H1 (cell line): ENCODE data around the gene TSFM. TPM values are rescaled to one million over a fixed set of nuclear protein-coding genes. Genes with fewer than 3 reads are reported as not detected.
A peak's percentile ranks its signal among the peaks of the same experiment; 100 is the strongest.

Experiments used
- CTCF ChIA-PET: fragments of 300-600 bp; sonication (Branson Sonifier 250); formaldehyde crosslinking; loops from one replicate; lab custom pipeline; 2021; ENCODE audit not compliant: partially characterized antibody; lab: Charles Lee
- POLR2A ChIA-PET: fragments of 300-600 bp; sonication (Branson Sonifier 250); formaldehyde crosslinking; loops from one replicate; lab custom pipeline; 2021; ENCODE audit warnings: inconsistent platforms; ENCODE audit not compliant: partially characterized antibody; lab: Charles Lee
- DNase-seq, 2 experiments: peaks; one replicate each; pipeline versions ENCODE4 v3.0.0 to v3.0.0-alpha.2; 2010 to 2022; ENCODE audit warnings: low spot score in 2 of 2, low read depth in 1 of 2, mixed read lengths in 1 of 2
- FAIRE-seq: peaks from 2 replicates; lab custom pipeline; 2011; peaks lifted over from hg19 to GRCh38; lab: Jason Lieb, UNC
- H2AFZ ChIP-seq: 2 replicates; pipeline ENCODE4 v1.8.1; 2012; ENCODE audit warnings: low read length, inconsistent platforms
- H2AK5ac ChIP-seq: 2 replicates; pipeline ENCODE4 v1.6.1; 2013; ENCODE audit warnings: low read depth, low read length
- H2BK120ac ChIP-seq: replicated peaks from 2 replicates; pipeline ENCODE3; 2013; ENCODE audit warnings: low read depth, low read length, inconsistent platforms
- H2BK12ac ChIP-seq: 2 replicates; pipeline ENCODE4 v1.6.1; 2013; ENCODE audit warnings: low read depth, low read length
- H2BK15ac ChIP-seq: 2 replicates; pipeline ENCODE4 v1.6.1; 2013; ENCODE audit warnings: low read length
- H2BK20ac ChIP-seq: 2 replicates; pipeline ENCODE4 v1.6.1; 2013; ENCODE audit warnings: low read length
- H2BK5ac ChIP-seq: 2 replicates; pipeline ENCODE4 v1.6.1; 2013; ENCODE audit warnings: low read depth, low read length
- H3K14ac ChIP-seq: 2 replicates; pipeline ENCODE4 v1.6.1; 2013; ENCODE audit warnings: inconsistent platforms; ENCODE audit not compliant: insufficient read length
- H3K18ac ChIP-seq: 2 replicates; pipeline ENCODE4 v1.6.1; 2013; ENCODE audit warnings: low read length; ENCODE audit errors: extremely low read depth
- H3K23ac ChIP-seq: 2 replicates; pipeline ENCODE4 v1.6.1; 2013; ENCODE audit warnings: inconsistent platforms; ENCODE audit not compliant: insufficient read length
- H3K23me2 ChIP-seq: 2 replicates; pipeline ENCODE4 v1.6.1; 2013; ENCODE audit warnings: low read depth, low read length
- H3K27ac ChIP-seq: 2 replicates; pipeline ENCODE4 v1.6.1; 2011; ENCODE audit warnings: low read depth, low read length, inconsistent platforms
- H3K27me3 ChIP-seq, 4 experiments: replicated peaks in 1 of 4; 1 replicate in 1 of 4; 2 replicates in 3 of 4; pipeline versions ENCODE4 v1.6.1 to v1.8.1; 2011 to 2013; ENCODE audit warnings: low read length in 3 of 4, mild to moderate bottlenecking in 3 of 4, inconsistent platforms in 2 of 4, mixed read lengths in 2 of 4, moderate library complexity in 1 of 4; ENCODE audit not compliant: control insufficient read depth in 3 of 4, insufficient read depth in 3 of 4; ENCODE audit errors: extremely low read depth in 1 of 4
- H3K36me3 ChIP-seq, 4 experiments: 2 replicates each; pipeline versions ENCODE4 v1.6.1 to v1.8.1; 2011 to 2013; ENCODE audit warnings: mild to moderate bottlenecking in 4 of 4, low read length in 3 of 4, moderate library complexity in 2 of 4, control low read depth in 1 of 4, inconsistent platforms in 1 of 4; ENCODE audit not compliant: insufficient read depth in 4 of 4, control insufficient read depth in 2 of 4
- H3K4ac ChIP-seq: replicated peaks from 2 replicates; pipeline ENCODE3; 2013; ENCODE audit warnings: low read length, low read depth, mixed read lengths, inconsistent platforms; ENCODE audit not compliant: insufficient read length
- H3K4me1 ChIP-seq, 4 experiments: replicated peaks in 1 of 4; 1 replicate in 1 of 4; 2 replicates in 3 of 4; pipeline versions ENCODE4 v1.6.1 to v1.8.1; 2011 to 2013; ENCODE audit warnings: low read length in 3 of 4, inconsistent platforms in 2 of 4, mixed read lengths in 1 of 4; ENCODE audit not compliant: insufficient read depth in 4 of 4, control insufficient read depth in 3 of 4
- H3K4me2 ChIP-seq, 2 experiments: 2 replicates each; pipeline versions ENCODE4 v1.6.1 to v1.8.1; 2011 to 2013; ENCODE audit warnings: low read depth in 2 of 2, low read length in 2 of 2, control low read depth in 1 of 2, inconsistent platforms in 1 of 2, mild to moderate bottlenecking in 1 of 2; ENCODE audit not compliant: insufficient read depth in 1 of 2
- H3K4me3 ChIP-seq, 4 experiments: fragments of 200-600, 300-600 bp in 1 of 4; sonication (generic), shearing (Covaris generic), sonication (Bioruptor Twin) in 1 of 4; 2 replicates each; pipeline versions ENCODE4 v1.5.1 to v1.8.1; 2011 to 2016; ENCODE audit warnings: low read length in 4 of 4, low read depth in 3 of 4, control low read depth in 2 of 4, inconsistent platforms in 2 of 4, mild to moderate bottlenecking in 2 of 4, mixed read lengths in 1 of 4, moderate library complexity in 1 of 4; ENCODE audit not compliant: insufficient read depth in 2 of 4; ENCODE audit errors: extremely low read depth in 1 of 4
- H3K56ac ChIP-seq: replicated peaks from 2 replicates; pipeline ENCODE3; 2013; ENCODE audit warnings: low read depth, mild to moderate bottlenecking, mixed read lengths, low read length, inconsistent platforms; ENCODE audit not compliant: insufficient read length
- H3K79me1 ChIP-seq: 2 replicates; pipeline ENCODE4 v1.6.1; 2013; ENCODE audit warnings: low read depth, low read length, control low read depth
- H3K79me2 ChIP-seq, 2 experiments: 2 replicates each; pipeline versions ENCODE4 v1.6.1 to v1.8.1; 2012 to 2013; ENCODE audit warnings: low read length in 2 of 2, mild to moderate bottlenecking in 2 of 2, inconsistent platforms in 1 of 2; ENCODE audit not compliant: insufficient read depth in 2 of 2, control insufficient read depth in 1 of 2
- H3K9ac ChIP-seq, 4 experiments: replicated peaks in 1 of 4; 1 replicate in 1 of 4; 2 replicates in 3 of 4; pipeline versions ENCODE4 v1.6.1 to v1.8.1; 2011 to 2013; ENCODE audit warnings: low read depth in 3 of 4, low read length in 3 of 4, control low read depth in 2 of 4, mild to moderate bottlenecking in 2 of 4, moderate library complexity in 2 of 4, inconsistent platforms in 1 of 4; ENCODE audit errors: extremely low read depth in 1 of 4
- H3K9me3 ChIP-seq, 2 experiments: 2 replicates each; pipeline versions ENCODE4 v1.6.1 to v1.8.1; 2012 to 2013; ENCODE audit warnings: mild to moderate bottlenecking in 2 of 2, moderate library complexity in 2 of 2, control low read depth in 1 of 2, inconsistent platforms in 1 of 2, low read depth in 1 of 2, low read length in 1 of 2, mixed read lengths in 1 of 2; ENCODE audit not compliant: insufficient read depth in 2 of 2
- H4K20me1 ChIP-seq, 2 experiments: replicated peaks in 1 of 2; 2 replicates each; pipeline versions ENCODE3 to v1.8.1; 2011 to 2013; ENCODE audit warnings: inconsistent platforms in 2 of 2, low read length in 2 of 2, mild to moderate bottlenecking in 1 of 2; ENCODE audit not compliant: insufficient read depth in 2 of 2, control insufficient read depth in 1 of 2
- H4K5ac ChIP-seq: 2 replicates; pipeline ENCODE4 v1.6.1; 2013; ENCODE audit warnings: low read length, low read depth, mixed read lengths, inconsistent platforms; ENCODE audit not compliant: insufficient read length
- H4K8ac ChIP-seq: 2 replicates; pipeline ENCODE4 v1.8.0; 2013; ENCODE audit warnings: mild to moderate bottlenecking, moderate library complexity, low read length, inconsistent platforms; ENCODE audit not compliant: insufficient read depth; ENCODE audit errors: extremely low read depth
- H4K91ac ChIP-seq: replicated peaks from 2 replicates; pipeline ENCODE3; 2013; ENCODE audit warnings: low read length, mixed read lengths, inconsistent platforms; ENCODE audit not compliant: insufficient read length
- ATF3 ChIP-seq: IDR thresholded peaks from 2 replicates; pipeline ENCODE4 v1.6.1; 2011; ENCODE audit warnings: low read depth, mild to moderate bottlenecking, low read length; ENCODE audit not compliant: insufficient read depth
- CHD2 ChIP-seq: IDR thresholded peaks from 2 replicates; pipeline ENCODE4 v1.6.1; 2012; ENCODE audit warnings: low read length, improper control_type of control experiment
- EGR1 ChIP-seq: IDR thresholded peaks from 2 replicates; pipeline ENCODE4 v1.6.1; 2011; ENCODE audit warnings: low read depth, low read length, borderline replicate concordance
- KDM4A ChIP-seq: IDR thresholded peaks from one replicate; pipeline ENCODE4 v1.7.1; 2012; ENCODE audit warnings: low read depth, mild to moderate bottlenecking, moderate library complexity, low read length, inconsistent platforms; ENCODE audit not compliant: severe bottlenecking
- MAFK ChIP-seq: IDR thresholded peaks from 2 replicates; pipeline ENCODE4 v1.6.1; 2012; ENCODE audit warnings: low read depth, mild to moderate bottlenecking, improper control_type of control experiment, low read length
- RBBP5 ChIP-seq: IDR thresholded peaks from 2 replicates; pipeline ENCODE4 v1.7.1; 2012; ENCODE audit warnings: low read depth, mild to moderate bottlenecking, inconsistent platforms, low read length, moderate library complexity, borderline replicate concordance
- SIN3A ChIP-seq, 2 experiments: IDR thresholded peaks in 1 of 2; conservative IDR thresholded peaks in 1 of 2; 2 replicates each; pipeline ENCODE4 v1.6.1; 2011 to 2012; ENCODE audit warnings: low read length in 2 of 2, improper control_type of control experiment in 1 of 2, low read depth in 1 of 2, mild to moderate bottlenecking in 1 of 2
- YY1 ChIP-seq: IDR thresholded peaks from 2 replicates; pipeline ENCODE4 v1.6.1; 2011; ENCODE audit warnings: low read depth, mild to moderate bottlenecking, low read length
- WGBS, 2 experiments: shearing (Covaris generic) in 1 of 2; methylation state at CpG; one replicate each; pipeline versions ENCODE4 v1.1.6 to v1.1.7; 2013 to 2015; ENCODE audit warnings: low lambda C conversion rate in 2 of 2, mixed read lengths in 2 of 2, inconsistent platforms in 1 of 2, low coverage in 1 of 2, missing lambda C conversion rate in 1 of 2; ENCODE audit not compliant: insufficient replicate concordance in 2 of 2, insufficient coverage in 1 of 2, insufficient read length in 1 of 2; ENCODE audit errors: extremely low coverage in 1 of 2, missing lambda C conversion rate in 1 of 2; 5-methylcytosine and 5-hydroxymethylcytosine counted together
- polyA plus RNA-seq, 7 experiments: library from polyadenylated mRNA; depleted of rRNA in 3 of 7; stranded (reverse) in 5 of 7; unstranded in 2 of 7; fragments of >200 nt in 5 of 7; fragments of 200-250 nt in 2 of 7; gene quantifications; 1 replicate in 5 of 7; 2 replicates in 1 of 7; 4 replicates in 1 of 7; pipeline versions ENCODE4 v1.2.1 to v1.2.3, GENCODE V29; 2011 to 2013; ENCODE audit warnings: missing spikeins in 2 of 7, mixed read lengths in 2 of 7
- total RNA-seq: library from RNA; stranded (reverse); fragmentation: NEBNext Ultra II Directional; extraction: Animal tissue kit (Norgen Biotek cat#: 25700); gene quantifications from 2 replicates; pipeline ENCODE4 v1.2.1, GENCODE V29; 2021
- TF ChIP-seq, protein P1 (sequence below): IDR thresholded peaks from 2 replicates; pipeline ENCODE4 v1.6.1; 2012; ENCODE audit warnings: inconsistent platforms

The TSFM gene
- total and polyA plus RNA-seq, 2 of the 8 experiments (the other 6 are each of a cell fraction or from before 2014, with no cell fraction given), result 17.4 to 49.8 TPM

GRCh38 chr12:57754411-57755193 lies 28.0 kb upstream of the TSFM start, which contains the start of gene MARCHF9:
TSS of gene MARCHF9 (plus strand) at chr12:57755103. CDS start at chr12:57755529, 426 bp downstream.
- Histone ChIP-seq H3K4me3 (peak within 1 kb of the TSS; percentile 79 to 96 (median 81)), H3K23ac (no peak within 1 kb of the TSS), H2AFZ (peak within 1 kb of the TSS; percentile 93), H3K27ac (0 out of 2 replicates have a peak within 1 kb of the TSS, but pooled peaks have one; percentile 5), H3K79me1 (peaks cover 15% of the 10 kb centered on the region; the same call in 1 of the 2 replicates), H2BK15ac (peak within 1 kb of the TSS; percentile 94), H3K4ac (no peak within 1 kb of the TSS), H3K9ac (peak within 1 kb of the TSS in 1 of 4 experiments; percentile 55; a peak in 2 of 7 replicates), H2AK5ac (no peak within 1 kb of the TSS; the same call in 1 of the 2 replicates), H3K56ac (no peak within 1 kb of the TSS), H2BK120ac (peak within 1 kb of the TSS; percentile 3), H3K23me2 (peaks cover 18% of the 10 kb centered on the region), H3K18ac (peak within 1 kb of the TSS; percentile 75), H2BK5ac (0 out of 2 replicates have a peak within 1 kb of the TSS, but pooled peaks have one; percentile 1), H4K91ac (no peak within 1 kb of the TSS), H3K79me2 (peaks cover 12 to 20% of the 10 kb centered on the region in 2 experiments), H2BK12ac (no peak within 1 kb of the TSS), H3K27me3 (peaks cover 8 to 33% (median 26%) of the 10 kb centered on the region in 4 experiments), H3K36me3 (peaks cover 3 to 14% (median 9%) of the 10 kb centered on the region in 4 experiments; a peak in 6 of 8 replicates), H2BK20ac (0 out of 2 replicates have a peak within 1 kb of the TSS, but pooled peaks have one; percentile 36), H4K20me1 (peaks cover 3 to 10% of the 10 kb centered on the region in 2 experiments), H3K4me1 (peaks cover 3 to 26% (median 7%) of the 10 kb centered on the region in 4 experiments; a peak in 6 of 7 replicates), H4K5ac (peak within 1 kb of the TSS; percentile 19), H3K4me2 (peak within 1 kb of the TSS; percentile 99), H3K9me3 (no peaks in the 10 kb centered on the region), H3K14ac (no peak within 1 kb of the TSS), H4K8ac (no peak within 1 kb of the TSS)
- ChIA-PET CTCF (interaction anchor here (0.7 to 1.4 kb wide), 5 partner anchors 10 to 134 kb away, joined by 3 to 6 read pairs (median 3); partner anchors contain the start of gene TSPAN31), POLR2A (interaction anchor here (0.7 to 3.3 kb wide), 11 partner anchors 10 to 234 kb away, joined by 3 to 25 read pairs (median 3); partner anchors contain the start of genes CTDSP2, CYP27B1, DDIT3 and EEF1AKMT3)
- 0% methylated on average over 6 of the region's 41 CpGs; no CpG with 5 or more reads in 1 of the 2 experiments for WGBS, 2 experiments
- peak in 1 of 2 experiments; percentile 81 for DNase-seq
- no peak for FAIRE-seq
- peak; percentile 33; the same call in 1 of the 2 replicates for TF ChIP-seq EGR1
- peak; percentile 31; the same call in 1 of the 2 replicates for TF ChIP-seq YY1
- 0 out of 4 replicates have a peak, but pooled peaks of 1 of the 2 experiments have one; percentile 65 for TF ChIP-seq SIN3A (conservative IDR thresholded peaks at IDR 0.05 in 1 of 2, IDR thresholded peaks at IDR 0.05 in 1 of 2; ENCODE audit: low read depth in 1 of 2, low read length in 2 of 2)
- TF ChIP-seq, protein P1, sequence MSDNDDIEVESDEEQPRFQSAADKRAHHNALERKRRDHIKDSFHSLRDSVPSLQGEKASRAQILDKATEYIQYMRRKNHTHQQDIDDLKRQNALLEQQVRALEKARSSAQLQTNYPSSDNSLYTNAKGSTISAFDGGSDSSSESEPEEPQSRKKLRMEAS, result peak; percentile 31; the same call in 1 of the 2 replicates
- TF ChIP-seq KDM4A, result peak; percentile 61
- no peak for TF ChIP-seq CHD2
- TF ChIP-seq ATF3, result no peak
- TF ChIP-seq RBBP5, result 0 out of 2 replicates have a peak, but pooled peaks have one; percentile 33
- TF ChIP-seq MAFK, result no peak
